ENCODE data around the gene SUPT4H1. TPM values are rescaled to one million over a fixed set of nuclear protein-coding genes. Genes with fewer than 3 reads are reported as not detected.

SUPT4H1 gene
- polyA plus RNA-seq, 1 donor (not counting 4 experiments of a cell fraction or from before 2014, with no cell fraction given): 206 TPM

GRCh38 chr17:58305626-58306025, 46.4 kb downstream of the SUPT4H1 start:
- Histone ChIP-seq H3K9me3 (ENCODE audit: control insufficient read depth, low read depth, low read length) (no peaks in the 10 kb centered on the region), H3K4me3 (ENCODE audit: control insufficient read depth in 2 of 3, extremely low read depth in 1 of 3, insufficient read depth in 2 of 3, low read depth in 1 of 3, low read length in 3 of 3) (no peak overlapping the region), H4K20me1 (ENCODE audit: control insufficient read depth, extremely low read depth, insufficient read depth, low read length) (no peaks in the 10 kb centered on the region), H3K4me2 (ENCODE audit: control insufficient read depth, extremely low read depth, insufficient read depth, low read depth, low read length) (no peak overlapping the region), H3K4me1 (ENCODE audit: control insufficient read depth, extremely low read depth, insufficient read depth, low read length) (no peaks in the 10 kb centered on the region), H3K36me3 (ENCODE audit: control insufficient read depth in 2 of 2, extremely low read depth in 1 of 2, insufficient read depth in 2 of 2, low read length in 2 of 2) (no peaks in the 10 kb centered on the region), H3K79me2 (ENCODE audit: control insufficient read depth, insufficient read depth, low read length) (no peaks in the 10 kb centered on the region), H3K27me3 (ENCODE audit: control insufficient read depth, extremely low read depth, insufficient read depth, low read length) (peaks cover 22% of the 10 kb centered on the region), H3K9me1 (ENCODE audit: control insufficient read depth, extremely low read depth, insufficient read depth, low read length) (no peaks in the 10 kb centered on the region), H3K9ac (ENCODE audit: control insufficient read depth, extremely low read depth, insufficient read depth, low read length) (no peak overlapping the region), H3K27ac (ENCODE audit: control insufficient read depth, insufficient read depth, low read length) (no peak overlapping the region), H2AFZ (ENCODE audit: control insufficient read depth, low read length) (no peak overlapping the region)
- FAIRE-seq (no peak), DNase-seq (ENCODE audit: low read depth, low spot score) (no peak)
- TF ChIP-seq, protein P1, sequence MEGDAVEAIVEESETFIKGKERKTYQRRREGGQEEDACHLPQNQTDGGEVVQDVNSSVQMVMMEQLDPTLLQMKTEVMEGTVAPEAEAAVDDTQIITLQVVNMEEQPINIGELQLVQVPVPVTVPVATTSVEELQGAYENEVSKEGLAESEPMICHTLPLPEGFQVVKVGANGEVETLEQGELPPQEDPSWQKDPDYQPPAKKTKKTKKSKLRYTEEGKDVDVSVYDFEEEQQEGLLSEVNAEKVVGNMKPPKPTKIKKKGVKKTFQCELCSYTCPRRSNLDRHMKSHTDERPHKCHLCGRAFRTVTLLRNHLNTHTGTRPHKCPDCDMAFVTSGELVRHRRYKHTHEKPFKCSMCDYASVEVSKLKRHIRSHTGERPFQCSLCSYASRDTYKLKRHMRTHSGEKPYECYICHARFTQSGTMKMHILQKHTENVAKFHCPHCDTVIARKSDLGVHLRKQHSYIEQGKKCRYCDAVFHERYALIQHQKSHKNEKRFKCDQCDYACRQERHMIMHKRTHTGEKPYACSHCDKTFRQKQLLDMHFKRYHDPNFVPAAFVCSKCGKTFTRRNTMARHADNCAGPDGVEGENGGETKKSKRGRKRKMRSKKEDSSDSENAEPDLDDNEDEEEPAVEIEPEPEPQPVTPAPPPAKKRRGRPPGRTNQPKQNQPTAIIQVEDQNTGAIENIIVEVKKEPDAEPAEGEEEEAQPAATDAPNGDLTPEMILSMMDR (optimal IDR thresholded peaks at IDR 0.05 in 1 of 3, IDR thresholded peaks at IDR 0.05 in 1 of 3, conservative IDR thresholded peaks at IDR 0.05 in 1 of 3; ENCODE audit: extremely low read depth in 1 of 3, insufficient read depth in 2 of 3, low read length in 3 of 3): no peak
- no peak for TF ChIP-seq EZH2 (IDR thresholded peaks at IDR 0.05; ENCODE audit: low read length)
- dilution Hi-C loops (cut with MboI; ENCODE audit: extremely low pct_ligation_motif_present, low sequenced_read_pairs): no loop called here

DNA sequence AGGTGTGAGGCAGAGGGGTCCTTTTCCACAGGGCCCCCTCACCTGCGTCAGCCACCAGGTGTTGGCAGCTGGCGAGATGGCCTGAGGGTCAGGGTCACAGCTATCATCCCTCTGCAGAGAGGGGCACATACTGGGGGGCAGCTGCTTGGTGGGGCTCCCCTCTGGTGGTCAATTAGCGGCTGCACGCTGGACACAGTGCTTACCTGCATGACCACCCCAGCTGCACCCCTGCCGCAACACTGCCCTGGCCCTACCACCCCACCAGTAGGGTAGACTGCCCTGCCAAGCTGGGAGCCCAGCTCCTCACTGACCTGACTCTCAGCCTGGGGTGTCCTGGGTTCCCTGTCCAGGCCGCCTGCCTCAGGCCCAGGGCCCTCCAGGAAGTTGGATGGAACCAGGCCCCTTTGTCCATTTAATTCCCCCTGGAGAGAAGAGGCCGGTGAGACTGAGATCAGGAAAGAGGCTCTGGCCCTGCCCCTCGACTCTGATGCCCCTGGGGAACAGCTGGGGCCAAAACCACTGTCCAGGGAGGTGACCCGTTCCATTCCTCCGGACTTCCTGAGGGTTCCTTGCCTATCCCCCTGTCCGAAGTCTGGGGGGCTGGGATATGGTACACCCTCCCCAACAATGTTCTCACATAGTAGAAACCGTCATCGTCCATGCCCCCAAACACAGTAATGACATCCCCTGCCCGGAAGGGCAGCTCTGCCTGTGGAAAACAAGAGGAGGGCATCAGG, 47.1 kb downstream of the SUPT4H1 start:
- peaks cover 27% of the 10 kb centered on the region for H3K27me3 ChIP-seq (ENCODE audit: control insufficient read depth, extremely low read depth, insufficient read depth, low read length)
- no peak overlapping the region for H3K9ac ChIP-seq (ENCODE audit: control insufficient read depth, extremely low read depth, insufficient read depth, low read length)
- H3K27ac ChIP-seq (ENCODE audit: control insufficient read depth, insufficient read depth, low read length): no peak overlapping the region
- H3K79me2 ChIP-seq (ENCODE audit: control insufficient read depth, insufficient read depth, low read length): no peaks in the 10 kb centered on the region
- FAIRE-seq (no peak), DNase-seq (ENCODE audit: low read depth, low spot score) (no peak)
- no peaks in the 10 kb centered on the region for H3K4me1 ChIP-seq (ENCODE audit: control insufficient read depth, extremely low read depth, insufficient read depth, low read length)
- TF ChIP-seq, protein P1 (optimal IDR thresholded peaks at IDR 0.05 in 1 of 3, IDR thresholded peaks at IDR 0.05 in 1 of 3, conservative IDR thresholded peaks at IDR 0.05 in 1 of 3; ENCODE audit: extremely low read depth in 1 of 3, insufficient read depth in 2 of 3, low read length in 3 of 3): no peak
- TF ChIP-seq EZH2 (IDR thresholded peaks at IDR 0.05; ENCODE audit: low read length): no peak
- H3K4me3 ChIP-seq (ENCODE audit: control insufficient read depth in 2 of 3, extremely low read depth in 1 of 3, insufficient read depth in 2 of 3, low read depth in 1 of 3, low read length in 3 of 3): no peak overlapping the region
- H3K4me2 ChIP-seq (ENCODE audit: control insufficient read depth, extremely low read depth, insufficient read depth, low read depth, low read length): no peak overlapping the region
- no peaks in the 10 kb centered on the region for H3K36me3 ChIP-seq (ENCODE audit: control insufficient read depth in 2 of 2, extremely low read depth in 1 of 2, insufficient read depth in 2 of 2, low read length in 2 of 2)
- dilution Hi-C loops (cut with MboI; ENCODE audit: extremely low pct_ligation_motif_present, low sequenced_read_pairs): no loop called here
- no peaks in the 10 kb centered on the region for H3K9me1 ChIP-seq (ENCODE audit: control insufficient read depth, extremely low read depth, insufficient read depth, low read length)
- H3K9me3 ChIP-seq (ENCODE audit: control insufficient read depth, low read depth, low read length): no peaks in the 10 kb centered on the region
- no peak overlapping the region for H2AFZ ChIP-seq (ENCODE audit: control insufficient read depth, low read length)
- H4K20me1 ChIP-seq (ENCODE audit: control insufficient read depth, extremely low read depth, insufficient read depth, low read length): no peaks in the 10 kb centered on the region
